Keratinocyte (primary cell): ENCODE data around the gene MPPED1.

ENCODE experiments used
- EZH2 ChIP-seq: IDR thresholded peaks from one replicate; pipeline ENCODE4 v1.6.1; 2012; ENCODE audit warnings: inconsistent platforms, mild to moderate bottlenecking, low read length, moderate library complexity
- TF ChIP-seq, protein P1 (sequence below), 3 experiments: IDR thresholded peaks in 1 of 3; conservative IDR thresholded peaks in 1 of 3; optimal IDR thresholded peaks in 1 of 3; 2 replicates in 2 of 3; 3 replicates in 1 of 3; pipeline versions ENCODE3 to v1.5.1; 2011; ENCODE audit warnings: low read length in 3 of 3, mild to moderate bottlenecking in 3 of 3, moderate library complexity in 2 of 3, control low read depth in 1 of 3, inconsistent platforms in 1 of 3; ENCODE audit not compliant: insufficient read depth in 2 of 3; ENCODE audit errors: extremely low read depth in 1 of 3

DNA sequence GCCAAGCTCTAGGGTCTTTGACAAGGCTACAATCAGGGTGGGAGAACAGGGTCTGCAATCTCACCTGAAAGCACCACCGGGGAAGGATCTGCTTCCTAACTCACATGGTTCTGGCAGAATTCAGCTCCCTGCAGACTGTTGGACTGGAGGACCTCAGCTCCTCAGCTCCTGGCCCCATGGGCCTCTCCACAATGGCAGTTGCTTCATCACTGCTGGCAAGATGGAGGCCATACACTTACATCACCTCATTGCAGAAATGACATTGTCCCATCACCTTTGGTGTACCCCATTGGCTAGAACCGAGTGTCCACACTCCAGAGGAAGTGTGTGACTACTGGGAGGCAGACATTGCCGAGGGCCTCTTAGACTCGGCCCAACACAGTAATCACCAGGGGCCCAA is 20.9 kb upstream of the MPPED1 start:
- TF ChIP-seq, protein P1, sequence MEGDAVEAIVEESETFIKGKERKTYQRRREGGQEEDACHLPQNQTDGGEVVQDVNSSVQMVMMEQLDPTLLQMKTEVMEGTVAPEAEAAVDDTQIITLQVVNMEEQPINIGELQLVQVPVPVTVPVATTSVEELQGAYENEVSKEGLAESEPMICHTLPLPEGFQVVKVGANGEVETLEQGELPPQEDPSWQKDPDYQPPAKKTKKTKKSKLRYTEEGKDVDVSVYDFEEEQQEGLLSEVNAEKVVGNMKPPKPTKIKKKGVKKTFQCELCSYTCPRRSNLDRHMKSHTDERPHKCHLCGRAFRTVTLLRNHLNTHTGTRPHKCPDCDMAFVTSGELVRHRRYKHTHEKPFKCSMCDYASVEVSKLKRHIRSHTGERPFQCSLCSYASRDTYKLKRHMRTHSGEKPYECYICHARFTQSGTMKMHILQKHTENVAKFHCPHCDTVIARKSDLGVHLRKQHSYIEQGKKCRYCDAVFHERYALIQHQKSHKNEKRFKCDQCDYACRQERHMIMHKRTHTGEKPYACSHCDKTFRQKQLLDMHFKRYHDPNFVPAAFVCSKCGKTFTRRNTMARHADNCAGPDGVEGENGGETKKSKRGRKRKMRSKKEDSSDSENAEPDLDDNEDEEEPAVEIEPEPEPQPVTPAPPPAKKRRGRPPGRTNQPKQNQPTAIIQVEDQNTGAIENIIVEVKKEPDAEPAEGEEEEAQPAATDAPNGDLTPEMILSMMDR (optimal IDR thresholded peaks at IDR 0.05 in 1 of 3, IDR thresholded peaks at IDR 0.05 in 1 of 3, conservative IDR thresholded peaks at IDR 0.05 in 1 of 3; ENCODE audit: extremely low read depth in 1 of 3, insufficient read depth in 2 of 3, low read length in 3 of 3), result no peak
- TF ChIP-seq EZH2, result no peak
